HL-60/S4 treated with phorbol 12-myristate 13-acetate at 8.2 ng/mL for 4 days and 3 days (cell line): ENCODE measurements around the gene CD164L2.
"Not testable (repeated sequence)": the region's sequence is repeated elsewhere in the genome, so short reads cannot be mapped to it uniquely, and the experiment has no call there.

Source experiments
- in situ Hi-C: fragments of 300-500 bp; cut with MboI; formaldehyde crosslinking; loops from 2 replicates; pipeline ENCODE4 v1.15.0; 2022; ENCODE audit warnings: low sequenced_read_pairs

CD164L2 gene

DNA sequence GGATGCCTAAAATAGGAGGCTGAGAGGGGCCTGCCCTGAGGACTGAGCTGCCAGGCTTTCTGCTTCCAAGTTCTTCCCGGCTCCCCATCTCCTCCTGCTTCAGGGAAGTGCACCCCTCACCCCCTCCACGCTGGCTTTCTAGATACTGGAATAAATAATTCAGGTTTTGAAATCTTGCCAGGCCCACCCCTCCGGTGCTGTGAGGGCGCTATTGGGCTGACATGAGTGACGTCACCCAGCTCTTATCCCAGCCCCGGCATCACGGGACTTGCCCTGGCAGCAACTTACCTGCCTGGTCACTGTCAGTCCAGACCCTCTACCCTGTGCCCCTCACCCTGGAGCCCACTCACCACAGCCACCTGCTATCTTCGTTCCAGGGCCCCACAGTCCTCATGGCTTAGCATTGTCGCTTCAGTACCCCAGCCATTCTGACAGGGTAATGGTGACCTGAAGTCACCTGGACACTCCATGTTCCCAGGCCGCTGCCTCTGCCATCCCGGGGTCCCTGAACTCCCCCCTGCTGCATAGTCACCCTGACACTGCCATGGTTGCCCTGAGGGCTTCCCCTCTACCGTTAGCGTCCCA, 8.5 kb upstream of the CD164L2 start:
- in situ Hi-C loops = loop anchor here (5.0 kb wide), 1 partner anchor 89 kb away; no protein-coding TSS in a partner anchor

DNA sequence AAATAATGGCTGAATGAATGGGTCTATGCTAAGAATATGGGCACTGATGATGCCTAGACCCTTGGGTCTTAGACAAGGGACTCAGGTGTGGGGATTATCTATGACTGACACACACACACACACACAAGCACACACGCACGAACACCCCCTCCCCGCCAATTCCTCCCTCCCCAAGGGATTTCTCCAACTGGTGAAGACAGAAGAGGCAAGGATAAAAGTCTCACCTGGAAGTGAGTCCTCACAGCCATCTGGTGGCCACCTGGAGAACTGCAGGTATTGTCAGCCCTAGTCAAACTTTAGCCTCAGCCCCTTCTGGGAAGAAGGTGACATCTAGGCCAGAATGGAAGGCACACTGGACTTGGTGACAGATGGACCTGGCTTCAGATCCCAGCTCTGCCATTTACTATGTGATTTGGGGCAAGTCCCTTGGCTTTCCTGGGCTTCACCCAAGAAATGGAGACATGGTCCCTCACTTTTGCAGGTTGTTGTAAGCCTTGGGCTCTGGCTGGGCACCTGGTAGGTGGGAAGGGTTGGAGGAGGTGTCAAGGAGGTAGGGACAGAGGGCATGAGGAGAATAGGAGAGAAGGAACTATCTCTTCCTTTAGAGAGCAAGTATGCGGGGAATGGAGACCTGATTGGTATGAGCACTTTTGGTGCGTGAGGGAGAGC, 5.3 kb upstream of the CD164L2 start:
- in situ Hi-C loops = no loop called here

DNA sequence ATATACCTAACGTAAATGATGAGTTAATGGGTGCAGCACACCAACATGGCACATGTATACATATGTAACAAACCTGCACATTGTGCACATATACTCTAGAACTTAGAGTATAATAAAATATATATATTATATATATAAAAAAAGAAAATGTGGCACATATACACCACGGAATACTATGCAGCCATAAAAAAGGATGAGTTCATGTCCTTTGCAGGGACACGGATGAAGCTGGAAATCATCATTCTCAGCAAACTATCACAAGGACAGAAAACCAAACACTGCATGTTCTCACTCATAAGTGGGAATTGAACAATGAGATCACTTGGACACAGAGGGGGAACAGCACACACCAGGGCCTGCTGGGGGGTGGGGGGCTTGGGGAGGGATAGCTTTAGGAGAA, 1.7 kb upstream of the CD164L2 start:
- in situ Hi-C loops = not testable (repeated sequence)

DNA sequence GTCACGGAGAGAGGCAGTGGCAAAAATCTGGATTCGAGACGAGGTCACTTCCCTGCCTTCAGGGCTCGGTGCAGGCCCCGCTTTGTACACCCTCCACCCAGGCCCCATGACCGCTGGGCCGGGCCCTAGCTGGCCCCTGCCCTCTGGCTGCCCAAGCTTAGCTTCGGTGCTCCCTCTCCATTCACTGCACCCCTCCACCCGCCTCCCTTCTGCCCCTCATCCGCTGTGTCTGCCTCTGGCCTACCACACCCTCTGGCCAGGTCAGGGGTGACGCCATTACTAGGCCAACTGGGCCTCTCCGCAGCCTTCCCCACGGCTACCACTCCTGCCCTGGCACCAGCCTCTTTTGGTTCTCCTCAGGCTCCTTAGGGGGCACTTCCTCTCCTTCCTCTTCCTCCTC, 528 bp upstream of the CD164L2 start:
- in situ Hi-C loops = no loop called here

DNA sequence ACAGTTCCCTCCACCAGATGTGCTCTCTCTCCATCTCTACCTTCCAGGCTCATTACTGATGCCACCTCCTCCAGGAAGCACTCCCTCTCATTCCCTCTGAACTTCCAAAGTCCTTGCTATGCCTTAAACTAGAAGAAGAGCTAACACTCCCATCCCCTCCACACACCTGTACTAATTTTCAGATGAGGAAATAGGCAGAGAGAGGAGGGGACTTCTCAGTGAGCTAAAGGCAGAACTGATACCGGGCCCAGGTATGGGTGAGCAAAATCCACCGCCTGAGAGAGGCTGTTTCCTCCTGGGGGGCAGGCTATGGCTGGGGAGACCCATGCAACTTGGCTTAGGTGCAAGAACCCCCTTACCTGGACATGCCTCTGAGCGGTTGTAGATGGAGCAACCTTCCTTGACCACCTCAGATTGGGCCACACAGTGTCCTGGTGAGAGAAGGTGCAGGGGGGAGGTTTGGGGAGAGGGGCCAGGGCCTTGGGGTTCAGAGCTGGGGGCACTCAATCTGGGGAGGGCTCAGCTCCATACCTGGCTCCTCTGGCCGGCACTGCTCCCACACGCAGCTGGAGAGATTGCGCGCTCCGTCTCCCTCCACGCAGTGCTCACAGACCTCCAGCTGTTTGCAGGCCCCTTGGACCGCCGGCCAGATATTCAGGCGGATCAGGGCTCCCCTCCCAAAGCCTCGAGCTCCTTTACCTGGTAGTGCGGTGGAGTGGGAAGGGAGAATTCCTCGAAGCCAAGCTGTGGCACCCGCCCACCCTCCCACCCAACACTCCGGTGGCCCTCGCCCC, 967 bp downstream of the CD164L2 start:
- in situ Hi-C loops = no loop called here

DNA sequence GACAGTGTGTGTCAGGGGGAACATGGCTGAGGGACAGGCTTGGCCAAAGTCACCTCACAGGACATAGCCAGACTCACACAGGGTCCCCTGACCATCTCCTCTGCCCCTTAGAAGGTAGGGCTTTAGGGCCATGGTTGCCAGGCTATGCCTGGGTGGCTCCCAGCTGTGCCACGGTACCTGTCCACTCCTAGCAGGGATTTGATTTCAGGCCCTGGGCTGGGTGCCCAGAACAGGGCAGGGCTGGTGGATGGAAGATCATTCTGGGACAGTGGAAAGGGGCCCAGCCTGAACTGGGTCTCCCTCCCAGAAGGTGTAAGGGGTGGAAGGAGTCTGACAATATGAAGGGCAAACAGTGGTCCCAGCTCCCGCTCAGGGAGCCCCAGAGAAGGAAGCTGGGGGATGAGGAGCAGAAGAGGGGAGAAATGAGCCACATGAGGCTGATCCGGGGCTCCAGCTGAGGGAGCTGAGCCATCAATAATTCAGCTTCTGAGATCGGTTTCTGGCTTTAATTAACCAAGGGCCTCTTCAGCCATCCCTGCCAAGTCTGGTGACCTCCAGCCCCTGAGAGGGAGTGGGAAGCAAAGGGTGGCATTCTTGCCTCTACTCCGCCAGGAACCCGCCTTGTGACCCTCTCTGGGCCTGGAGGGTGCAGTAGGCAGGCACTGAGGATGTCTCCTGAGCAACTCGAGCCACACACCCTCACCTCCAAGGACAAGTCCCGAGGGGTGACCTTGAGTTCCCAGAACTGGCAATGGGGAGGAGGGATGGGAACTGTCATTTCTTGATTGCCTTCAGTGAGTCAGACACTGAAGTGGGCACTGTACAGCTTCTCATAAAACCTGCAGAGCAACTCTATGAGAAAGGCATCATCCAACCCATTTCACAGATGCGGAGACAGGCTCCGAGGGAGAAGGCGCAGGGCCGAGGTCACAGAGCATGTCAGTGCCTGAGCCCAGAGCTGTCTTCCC, 2.1 kb downstream of the CD164L2 start:
- in situ Hi-C loops = no loop called here

DNA sequence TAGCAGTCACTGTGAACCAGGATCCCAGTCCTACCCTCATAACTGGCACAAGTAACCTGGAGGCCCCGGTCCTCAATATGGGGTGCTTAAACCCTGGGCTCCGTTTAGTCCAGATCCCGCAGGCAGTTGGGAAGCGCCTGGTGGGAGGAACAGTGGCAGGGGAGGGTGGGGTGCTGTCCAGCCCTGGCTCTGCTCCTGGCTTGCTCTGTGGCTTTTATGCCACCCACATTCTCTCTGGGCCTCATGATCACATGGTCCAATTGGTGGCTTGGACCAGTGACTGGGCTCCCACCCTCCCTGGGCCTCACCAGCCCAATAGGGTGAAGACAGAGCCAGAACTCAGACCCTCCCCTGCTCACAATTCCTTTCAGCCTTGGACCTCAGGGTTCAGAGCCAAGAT, 2.9 kb downstream of the CD164L2 start:
- in situ Hi-C loops = no loop called here

DNA sequence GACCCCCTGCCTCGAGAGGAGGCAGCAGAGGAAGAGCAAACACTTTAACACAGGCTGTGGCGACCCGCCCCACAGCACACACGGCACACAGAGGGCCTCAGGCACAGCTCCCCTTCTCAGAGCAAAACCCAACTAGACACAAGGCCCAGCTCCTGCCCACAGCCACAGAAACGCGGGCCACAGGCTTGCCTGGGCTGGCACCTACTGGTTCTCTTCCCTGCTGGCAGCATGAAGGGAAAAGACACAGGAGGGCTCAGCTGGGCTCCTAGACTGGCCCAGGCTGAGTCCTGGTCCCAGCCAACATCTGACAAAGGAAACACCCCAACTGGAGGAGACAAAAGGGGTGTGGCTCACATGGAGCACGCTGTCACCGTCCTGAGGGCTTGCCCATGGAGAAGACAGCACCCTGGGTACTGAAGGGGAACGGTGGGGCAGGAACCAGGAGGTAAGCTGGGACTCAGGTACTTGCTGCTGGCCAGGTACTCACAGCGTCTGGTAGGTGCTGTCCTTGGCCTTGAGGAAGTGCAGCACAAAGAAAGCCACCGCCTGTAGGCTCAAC, 3.5 kb downstream of the CD164L2 start:
- in situ Hi-C loops = no loop called here

DNA sequence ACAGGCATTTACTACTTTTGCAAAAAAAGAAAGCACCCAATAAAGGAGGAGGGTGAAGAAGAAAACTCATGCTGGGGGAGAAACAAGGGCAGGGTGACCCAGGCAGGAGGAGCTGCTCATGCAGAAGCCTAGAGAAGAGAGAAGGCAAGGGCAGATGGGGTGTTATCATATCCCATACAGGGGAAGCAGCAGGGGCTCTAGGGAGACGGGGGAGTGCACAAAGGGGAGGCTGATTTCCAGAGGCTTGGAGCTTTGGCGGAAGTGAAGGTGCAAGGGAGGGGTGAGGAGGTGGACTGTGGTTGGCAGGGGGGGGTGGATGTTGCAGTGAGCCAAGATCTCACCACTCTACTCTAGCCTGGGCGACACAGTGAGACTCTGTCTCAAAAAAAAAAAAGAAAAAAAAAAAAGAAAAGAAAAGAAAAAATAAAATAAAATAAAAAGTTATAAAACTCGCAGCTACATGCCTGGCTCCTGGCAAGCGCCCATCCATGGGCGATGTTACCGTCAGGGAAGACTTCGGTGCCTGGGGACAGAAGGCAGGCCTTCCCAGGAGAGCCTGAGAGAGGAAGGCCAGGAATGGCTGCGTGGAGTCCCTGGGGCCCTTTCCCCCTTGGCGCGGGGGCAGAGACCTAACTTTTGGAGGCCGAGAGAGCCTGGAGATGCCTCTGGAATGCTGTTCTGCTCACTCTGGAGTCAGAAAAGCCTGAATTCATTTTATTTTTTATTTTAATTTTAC, 5.2 kb downstream of the CD164L2 start:
- in situ Hi-C loops = no loop called here

DNA sequence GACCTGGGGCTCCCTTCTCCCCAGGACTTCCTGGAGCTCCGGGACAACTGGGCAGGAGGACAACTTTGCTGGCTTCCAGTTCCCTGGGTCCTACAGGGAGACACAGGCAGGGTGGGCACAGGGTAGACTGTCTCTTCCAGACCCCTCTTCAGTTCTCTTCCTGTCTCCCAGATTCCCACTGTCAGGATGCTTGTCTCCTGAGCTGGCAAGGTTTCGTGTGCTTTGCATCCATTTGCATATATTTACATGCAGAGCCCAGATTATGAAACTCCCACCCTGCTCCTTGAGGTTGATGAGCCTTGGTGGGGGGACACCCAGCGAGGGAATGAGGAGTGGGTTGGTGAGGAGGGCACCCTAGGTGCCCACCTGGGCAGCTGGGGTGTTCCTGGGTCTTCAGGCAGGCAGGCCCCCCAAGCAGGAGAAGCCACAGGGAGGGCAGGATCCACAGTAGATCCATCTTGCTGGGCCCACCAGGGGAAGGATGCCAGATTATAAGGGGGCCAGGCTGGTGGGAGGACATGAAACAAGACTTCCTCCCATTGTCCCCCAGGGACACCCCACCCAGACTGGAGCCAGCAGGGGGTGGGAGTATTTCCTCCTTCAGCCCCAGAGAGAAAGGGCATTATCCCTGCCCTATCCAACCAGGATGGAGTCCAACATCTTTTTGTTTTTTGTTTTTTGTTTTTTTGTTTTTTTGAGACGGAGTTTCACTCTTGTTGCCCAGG, 8.6 kb downstream of the CD164L2 start, which contains the start of gene FCN3:
FCN3 (minus strand) TSS at position 463 of the 725 bp plus-strand sequence; CDS start at position 457, 6 bp downstream.
- in situ Hi-C loops = no loop called here

DNA sequence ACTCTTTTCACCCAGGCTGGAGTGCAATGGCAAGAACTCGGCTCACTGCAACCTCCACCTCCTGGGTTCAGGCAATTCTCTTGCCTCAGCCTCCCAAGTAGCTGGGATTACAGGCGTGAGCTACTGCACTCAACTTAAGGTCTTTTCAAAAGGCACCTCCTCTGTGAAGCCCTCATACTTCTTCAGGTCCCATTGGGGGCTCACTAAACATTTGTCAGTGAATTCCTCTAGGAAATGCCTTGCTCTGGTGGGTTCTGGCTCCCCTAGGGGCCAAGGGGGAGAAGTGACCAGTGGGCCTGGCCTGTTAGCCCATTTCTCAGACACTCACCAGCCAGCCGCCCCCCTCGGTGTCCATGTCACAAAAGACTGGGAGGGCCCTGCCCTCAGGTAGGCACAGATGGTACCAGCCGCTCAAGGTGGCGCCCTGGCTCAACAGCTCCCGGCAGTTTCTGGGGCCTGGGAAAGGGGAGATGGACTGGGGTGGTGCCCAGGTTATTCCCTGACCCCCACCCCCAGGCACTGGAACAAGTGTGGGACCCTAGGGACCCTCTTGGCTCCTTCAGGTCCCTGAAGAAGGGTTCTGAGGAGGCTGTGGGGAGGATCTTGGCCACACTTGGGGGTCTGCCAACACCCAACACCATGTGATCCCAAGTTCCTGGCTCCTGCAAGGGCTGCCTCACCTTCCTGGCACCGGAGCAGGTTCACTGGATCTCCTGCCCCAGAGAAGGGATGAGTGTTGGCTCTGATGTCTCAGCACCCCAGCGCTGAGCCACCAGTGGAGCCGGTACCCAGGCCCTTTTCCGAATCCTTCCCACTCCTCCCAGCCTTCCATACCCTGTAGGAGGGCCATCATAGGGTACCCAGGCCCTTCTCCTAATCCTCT, 10.1 kb downstream of the CD164L2 start:
- in situ Hi-C loops = no loop called here

DNA sequence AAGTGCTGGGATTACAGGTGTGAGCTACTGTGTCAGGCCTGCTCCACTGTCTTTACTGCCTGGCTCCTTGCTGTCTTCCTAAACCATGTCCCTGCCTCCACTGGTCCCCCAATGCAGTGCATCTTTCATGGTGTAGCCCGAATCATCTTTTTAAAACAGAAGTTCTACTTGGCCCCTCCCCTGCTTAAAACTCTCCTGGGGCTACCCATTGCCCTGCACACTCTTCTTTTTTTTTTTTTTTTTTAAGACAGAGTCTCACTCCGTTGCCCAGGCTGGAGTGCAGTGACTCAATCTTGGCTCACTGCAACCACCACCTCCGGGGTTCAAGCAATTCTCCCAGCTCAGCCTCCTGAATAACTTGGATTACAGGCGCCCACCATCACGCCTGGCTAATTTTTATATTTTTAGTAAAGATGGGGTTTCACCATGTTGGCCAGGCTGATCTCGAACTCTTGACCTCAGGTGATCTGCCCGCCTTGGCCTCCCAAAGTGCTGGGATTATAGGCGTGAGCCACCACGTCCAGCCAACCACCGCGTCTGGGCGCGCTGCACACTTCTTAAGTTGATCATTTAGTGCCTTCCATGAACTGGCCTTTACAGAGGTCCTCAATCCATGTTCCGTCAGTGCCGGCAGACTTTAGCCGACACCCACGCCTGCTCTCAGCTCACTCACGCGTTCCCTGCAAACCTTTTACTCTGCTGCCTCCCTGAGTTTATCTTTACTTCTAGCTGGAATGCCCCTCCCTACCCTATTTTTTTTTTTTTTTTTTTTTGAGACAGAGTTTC, 10.9 kb downstream of the CD164L2 start:
- in situ Hi-C loops = no loop called here

DNA sequence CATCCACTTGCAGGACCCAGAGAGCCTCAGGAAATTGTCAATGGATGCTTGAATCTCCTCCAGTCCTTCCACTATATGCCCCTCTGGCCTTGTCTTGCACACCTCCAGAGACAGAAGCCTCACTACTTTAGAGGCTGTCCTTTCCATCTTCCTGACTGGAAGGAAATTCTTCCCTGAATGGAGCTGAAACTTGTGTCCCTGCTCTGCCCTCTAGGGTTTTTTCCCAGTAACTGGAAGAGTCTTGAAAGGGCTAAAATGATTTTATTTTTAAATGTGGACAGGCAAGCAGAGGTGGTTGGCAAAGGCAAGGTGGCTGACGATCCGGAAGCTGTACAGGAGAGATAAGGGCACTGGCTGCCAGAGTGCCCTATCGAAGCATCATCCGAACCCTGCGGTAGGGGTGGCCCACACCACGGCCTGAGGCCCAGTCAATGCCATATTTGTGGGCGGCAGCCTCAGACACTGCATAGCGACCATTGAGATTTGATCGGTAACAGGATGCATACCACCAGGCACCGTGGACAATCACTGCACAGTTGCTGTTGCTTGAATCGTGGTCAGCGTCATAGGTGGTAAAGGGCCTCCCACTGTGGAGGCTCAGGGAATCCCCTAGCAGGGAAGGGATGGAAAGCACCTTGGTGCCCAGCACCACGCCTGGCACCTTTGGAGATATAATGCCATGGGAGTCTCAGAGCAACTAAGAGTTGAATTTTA, 14.1 kb downstream of the CD164L2 start:
- in situ Hi-C loops = no loop called here

DNA sequence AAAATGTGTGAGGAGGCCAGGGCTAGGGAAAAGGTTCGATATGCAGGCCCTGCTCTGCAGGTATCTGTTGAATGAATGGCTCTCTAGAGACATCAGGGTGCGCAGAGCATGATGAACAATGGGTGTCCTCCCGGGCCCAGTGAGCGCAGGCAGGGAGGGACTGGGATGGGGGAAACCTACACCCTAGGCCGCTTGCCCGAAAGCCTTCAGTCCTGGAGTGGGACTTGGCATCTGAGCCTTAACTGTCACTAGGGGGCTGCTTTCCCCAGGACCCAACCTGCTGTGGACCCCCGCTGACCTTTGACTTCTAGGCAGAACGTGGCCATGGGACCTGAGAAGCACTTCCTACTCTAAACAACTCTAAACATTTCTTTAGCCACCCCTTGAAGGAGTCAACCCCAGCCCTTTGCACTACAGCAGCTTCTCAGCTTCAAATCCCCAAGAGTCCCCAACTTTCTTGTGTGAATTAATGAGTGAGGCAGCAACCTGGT, 15.9 kb downstream of the CD164L2 start:
- in situ Hi-C loops = no loop called here

DNA sequence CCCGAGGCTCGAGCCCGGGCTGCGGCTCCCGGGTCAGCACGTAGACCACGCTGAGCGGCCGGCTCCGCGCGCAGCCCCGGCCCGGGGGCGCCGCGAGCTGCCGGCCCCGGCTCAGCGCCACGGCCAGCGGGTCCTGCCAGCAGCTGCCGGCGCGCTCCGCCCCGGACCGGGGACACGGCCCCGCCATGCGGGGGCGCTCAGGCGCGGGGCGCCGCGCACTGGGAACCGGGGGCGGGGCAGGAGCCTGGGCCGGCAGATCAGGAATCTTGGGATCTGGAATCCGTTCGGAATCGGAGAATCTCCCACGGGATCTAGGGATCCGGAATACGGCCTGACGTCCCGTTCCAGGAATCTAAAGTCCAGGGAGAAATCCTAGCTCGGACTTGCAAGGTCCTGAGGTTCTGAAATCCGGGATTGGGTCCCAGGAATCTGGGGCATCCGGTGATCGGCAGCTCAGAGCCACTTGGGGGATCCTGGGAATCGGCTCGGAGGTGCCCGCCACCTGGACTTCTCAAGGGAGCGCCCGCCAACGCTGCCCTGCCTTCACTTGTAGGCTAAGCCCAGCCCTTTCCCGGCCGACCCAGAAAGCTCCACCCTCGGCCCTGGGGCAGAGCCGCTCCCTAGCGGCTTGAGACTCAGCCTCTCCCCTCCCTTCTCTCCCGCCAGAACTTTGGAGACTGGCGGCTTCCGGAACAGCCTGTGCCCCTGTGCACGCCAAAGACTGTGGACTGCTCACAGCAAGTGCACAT, 16.5 kb downstream of the CD164L2 start, which contains the start of gene MAP3K6:
MAP3K6 (minus strand) TSS at position 551 of the 749 bp plus-strand sequence; CDS start at position 187, 364 bp downstream.
- in situ Hi-C loops = no loop called here

DNA sequence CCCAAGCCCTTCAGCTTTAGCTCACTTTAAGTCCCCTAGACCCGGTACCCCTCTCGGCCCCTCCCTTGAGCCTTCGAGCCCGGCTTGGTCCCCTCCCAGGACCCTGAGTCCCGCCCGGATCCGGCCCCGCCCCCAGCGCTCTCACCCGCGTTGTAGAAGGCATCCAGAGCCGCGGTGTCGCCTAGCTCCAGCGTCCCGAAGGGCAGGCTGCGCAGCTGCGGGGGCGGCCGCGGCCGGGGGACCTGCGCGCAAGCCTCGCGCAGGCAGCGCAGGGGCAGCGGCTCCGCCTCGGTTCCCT, 17.1 kb downstream of the CD164L2 start:
- in situ Hi-C loops = no loop called here
